ENCODE measurements around the gene NEK6. TPM values are rescaled to one million over a fixed set of nuclear protein-coding genes. Genes with fewer than 3 reads are reported as not detected.

The NEK6 gene
- total RNA-seq, 1 experiment from 2014 or later = 57.9 TPM

GRCh38 chr9:124231095-124231737, 26.5 kb upstream of the NEK6 start:
- TF ChIP-seq EZH2 (IDR thresholded peaks at IDR 0.05; ENCODE audit: low read depth) (no peak), CTCF (conservative IDR thresholded peaks at IDR 0.05) (no peak)
- Histone ChIP-seq H3K79me2 (ENCODE audit: low read depth) (no peaks in the 10 kb centered on the region), H3K9me2 (ENCODE audit: insufficient read depth) (no peaks in the 10 kb centered on the region), H3K9me3 (ENCODE audit: insufficient read depth, low read depth) (no peaks in the 10 kb centered on the region; the same call in 1 of the 2 replicates), H3F3A (ENCODE audit: insufficient read depth, low read depth) (no peaks in the 10 kb centered on the region), H3K27me3 (ENCODE audit: insufficient read depth, low read depth) (no peaks in the 10 kb centered on the region), H4K20me1 (ENCODE audit: insufficient read depth) (no peaks in the 10 kb centered on the region), H3K4me3 (no peak overlapping the region), H3K36me3 (ENCODE audit: low read depth) (no peaks in the 10 kb centered on the region), H2AFZ (no peak overlapping the region), H3K4me1 (replicated peaks; ENCODE audit: insufficient read depth) (no peaks in the 10 kb centered on the region), H3K4me2 (no peak overlapping the region), H3K27ac (no peak overlapping the region)
- intact Hi-C loops (cut with micrococcal nuclease; ENCODE audit: unreplicated experiment) = no loop called here
- DNase-seq = no peak
- CTCF ChIA-PET = no interaction called here
- POLR2A ChIA-PET (ENCODE audit: unreplicated experiment) = no interaction called here
- BruUV-seq (replicated peaks) = no TSS peak

GRCh38 chr9:124238546-124239140, 19.1 kb upstream of the NEK6 start:
- CTCF ChIA-PET = no interaction called here
- no peaks in the 10 kb centered on the region; the same call in 1 of the 2 replicates for H3K9me3 ChIP-seq (ENCODE audit: insufficient read depth, low read depth)
- H3K36me3 ChIP-seq (ENCODE audit: low read depth) = no peaks in the 10 kb centered on the region
- H3K4me2 ChIP-seq = no peak overlapping the region
- no peak for DNase-seq
- no peaks in the 10 kb centered on the region for H3K9me2 ChIP-seq (ENCODE audit: insufficient read depth)
- H3K4me3 ChIP-seq = no peak overlapping the region
- H3K4me1 ChIP-seq (replicated peaks; ENCODE audit: insufficient read depth) = no peaks in the 10 kb centered on the region
- no peak overlapping the region for H2AFZ ChIP-seq
- H3K27ac ChIP-seq = no peak overlapping the region
- TF ChIP-seq EZH2 (IDR thresholded peaks at IDR 0.05; ENCODE audit: low read depth) (no peak), CTCF (conservative IDR thresholded peaks at IDR 0.05) (no peak)
- intact Hi-C loops (cut with micrococcal nuclease; ENCODE audit: unreplicated experiment) = no loop called here
- H3K79me2 ChIP-seq (ENCODE audit: low read depth) = no peaks in the 10 kb centered on the region
- BruUV-seq (replicated peaks) = no TSS peak
- POLR2A ChIA-PET (ENCODE audit: unreplicated experiment) = no interaction called here
- no peaks in the 10 kb centered on the region for H3F3A ChIP-seq (ENCODE audit: insufficient read depth, low read depth)
- no peaks in the 10 kb centered on the region for H4K20me1 ChIP-seq (ENCODE audit: insufficient read depth)
- no peaks in the 10 kb centered on the region for H3K27me3 ChIP-seq (ENCODE audit: insufficient read depth, low read depth)

- POLR2A ChIA-PET (ENCODE audit: unreplicated experiment) = no interaction called here
Measured at GRCh38 chr9:124239249-124240073, 18.3 kb upstream of the NEK6 start.

More at GRCh38 chr9:124239249-124240073, 18.3 kb upstream of the NEK6 start:
- Histone ChIP-seq H3K4me2 (no peak overlapping the region), H3F3A (ENCODE audit: insufficient read depth, low read depth) (no peaks in the 10 kb centered on the region), H3K27me3 (ENCODE audit: insufficient read depth, low read depth) (no peaks in the 10 kb centered on the region), H3K36me3 (ENCODE audit: low read depth) (no peaks in the 10 kb centered on the region), H3K4me1 (replicated peaks; ENCODE audit: insufficient read depth) (no peaks in the 10 kb centered on the region), H3K9me2 (ENCODE audit: insufficient read depth) (no peaks in the 10 kb centered on the region), H4K20me1 (ENCODE audit: insufficient read depth) (no peaks in the 10 kb centered on the region), H3K4me3 (no peak overlapping the region), H3K9me3 (ENCODE audit: insufficient read depth, low read depth) (no peaks in the 10 kb centered on the region; the same call in 1 of the 2 replicates), H2AFZ (no peak overlapping the region), H3K79me2 (ENCODE audit: low read depth) (no peaks in the 10 kb centered on the region), H3K27ac (no peak overlapping the region)
- intact Hi-C loops (cut with micrococcal nuclease; ENCODE audit: unreplicated experiment) = no loop called here
- no peak for DNase-seq
- no TSS peak for BruUV-seq (replicated peaks)
- TF ChIP-seq EZH2 (IDR thresholded peaks at IDR 0.05; ENCODE audit: low read depth) = no peak
- no peak for TF ChIP-seq CTCF (conservative IDR thresholded peaks at IDR 0.05)
- CTCF ChIA-PET = no interaction called here

All from PC-9 (cell line).